Measurements from ENCODE around the gene CDKL5.
A peak's percentile ranks its signal among the peaks of the same experiment; 100 is the strongest.

Gene CDKL5

DNA sequence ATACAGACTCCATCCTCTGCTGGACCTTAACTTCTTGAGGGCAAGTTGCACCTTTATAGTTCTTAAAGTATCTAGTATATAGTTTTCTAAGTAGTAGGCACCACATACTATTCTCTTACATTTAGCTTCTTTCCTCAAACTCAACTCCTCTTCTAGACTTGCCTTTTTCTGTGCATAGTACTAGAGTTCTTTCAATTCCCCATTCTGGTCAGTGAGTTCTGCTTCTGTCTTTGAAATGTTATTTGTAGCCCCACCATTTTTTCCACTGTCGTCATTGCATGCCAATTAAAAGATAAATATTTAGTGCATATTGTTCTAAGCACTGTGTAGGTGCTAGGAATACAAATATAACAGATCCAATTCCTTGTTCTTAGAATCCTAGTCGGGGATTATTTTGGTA lies 31.6 kb downstream of the CDKL5 start:
- DNase-seq (ENCODE audit: low spot score) = no peak

DNA sequence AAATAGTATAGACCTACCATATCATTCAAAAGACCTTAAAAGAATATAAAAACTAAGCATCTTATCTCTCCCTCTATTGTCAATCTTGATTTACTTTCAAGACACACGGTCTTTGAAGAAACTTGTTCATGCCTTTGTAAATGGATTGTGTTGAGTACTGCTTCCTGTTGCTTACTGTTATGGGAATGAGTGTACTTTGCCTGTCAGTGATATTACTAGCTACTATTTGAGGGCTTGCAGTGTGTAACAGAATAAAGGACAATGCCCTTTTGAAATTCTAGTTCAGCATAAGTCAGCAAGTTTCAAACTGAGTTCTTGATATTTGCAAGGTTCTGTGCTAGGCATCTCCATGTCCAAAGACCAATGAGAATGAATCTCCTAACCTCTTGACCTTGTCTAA lies 36.0 kb downstream of the CDKL5 start:
- DNase-seq (ENCODE audit: low spot score) = no peak

DNA sequence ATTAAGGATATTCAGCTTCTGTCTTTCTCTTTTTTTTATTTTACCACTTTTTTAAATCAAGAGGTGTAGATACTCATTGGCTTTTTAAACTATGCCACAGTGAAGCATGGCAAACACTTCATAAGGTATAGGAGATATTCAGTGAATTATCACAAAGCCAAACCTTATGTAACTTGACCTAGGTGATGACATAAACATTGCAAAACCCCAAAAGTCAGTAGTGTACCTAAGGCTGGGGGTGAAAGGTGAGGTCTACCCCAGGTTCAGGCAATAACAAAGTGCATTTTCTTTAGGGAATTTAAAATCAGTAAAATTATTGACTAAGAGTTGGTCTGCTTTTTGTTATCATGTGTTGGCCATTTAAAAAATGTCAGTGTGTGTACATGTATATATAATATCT lies 39.1 kb downstream of the CDKL5 start:
- no peak for DNase-seq (ENCODE audit: low spot score)

DNA sequence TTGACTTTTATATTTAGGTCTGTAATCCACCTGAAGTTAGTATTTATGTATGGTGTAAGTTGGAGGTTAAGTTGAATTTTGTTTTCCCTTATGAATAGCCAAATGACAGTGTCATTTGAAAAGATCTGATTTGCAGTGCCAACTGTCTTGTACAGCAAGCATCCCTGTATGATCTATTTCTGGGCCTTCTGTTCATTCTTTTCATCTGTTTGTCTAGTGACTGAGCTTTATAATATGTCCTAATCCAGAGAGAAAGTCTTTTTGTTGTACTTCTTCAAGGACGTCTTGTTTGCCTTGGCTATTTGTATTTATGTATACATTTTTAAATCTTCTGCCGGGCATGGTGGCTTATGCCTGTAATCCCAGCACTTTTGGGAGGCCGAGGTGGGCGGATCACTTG lies 39.6 kb downstream of the CDKL5 start:
- no peak for DNase-seq (ENCODE audit: low spot score)

DNA sequence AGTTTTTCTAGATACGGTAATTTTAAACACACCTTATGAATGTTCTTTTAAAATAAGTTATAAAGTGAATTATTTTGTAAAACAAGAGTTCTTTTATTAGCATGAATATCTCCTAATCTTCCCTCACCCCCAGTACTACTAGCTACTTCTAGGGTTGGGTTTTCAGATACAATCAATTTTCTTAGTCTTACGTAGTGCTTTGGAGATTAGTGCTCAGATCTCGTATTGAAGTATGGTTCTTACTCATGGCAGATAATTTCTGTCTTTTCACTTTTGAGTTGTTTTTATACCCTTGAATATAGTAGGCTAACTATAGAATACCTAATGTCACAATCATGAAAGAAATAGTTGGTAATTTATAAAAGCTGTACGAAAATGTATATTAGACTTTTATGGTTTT lies 43.2 kb downstream of the CDKL5 start:
- DNase-seq (ENCODE audit: low spot score) = no peak

DNA sequence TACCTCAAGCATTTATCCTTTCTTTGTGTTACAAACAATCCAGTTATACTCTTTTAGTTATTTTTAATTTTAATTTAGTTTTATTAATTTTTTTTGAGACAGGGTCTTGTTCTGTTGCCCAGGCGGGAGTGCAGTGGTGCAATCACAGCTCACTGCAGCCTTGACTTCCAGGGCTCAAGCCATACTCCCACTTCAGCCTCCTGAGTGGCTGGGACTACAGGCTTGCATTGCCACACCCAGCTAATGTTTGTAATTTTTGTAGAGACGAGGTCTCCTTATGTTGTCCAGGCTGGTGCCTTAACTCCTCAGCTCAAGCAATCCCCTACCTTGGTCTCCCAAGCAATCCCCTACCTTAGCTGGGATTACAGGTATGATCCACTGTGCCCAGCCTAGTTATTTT lies 45.9 kb downstream of the CDKL5 start:
- DNase-seq (ENCODE audit: low spot score) = no peak

DNA sequence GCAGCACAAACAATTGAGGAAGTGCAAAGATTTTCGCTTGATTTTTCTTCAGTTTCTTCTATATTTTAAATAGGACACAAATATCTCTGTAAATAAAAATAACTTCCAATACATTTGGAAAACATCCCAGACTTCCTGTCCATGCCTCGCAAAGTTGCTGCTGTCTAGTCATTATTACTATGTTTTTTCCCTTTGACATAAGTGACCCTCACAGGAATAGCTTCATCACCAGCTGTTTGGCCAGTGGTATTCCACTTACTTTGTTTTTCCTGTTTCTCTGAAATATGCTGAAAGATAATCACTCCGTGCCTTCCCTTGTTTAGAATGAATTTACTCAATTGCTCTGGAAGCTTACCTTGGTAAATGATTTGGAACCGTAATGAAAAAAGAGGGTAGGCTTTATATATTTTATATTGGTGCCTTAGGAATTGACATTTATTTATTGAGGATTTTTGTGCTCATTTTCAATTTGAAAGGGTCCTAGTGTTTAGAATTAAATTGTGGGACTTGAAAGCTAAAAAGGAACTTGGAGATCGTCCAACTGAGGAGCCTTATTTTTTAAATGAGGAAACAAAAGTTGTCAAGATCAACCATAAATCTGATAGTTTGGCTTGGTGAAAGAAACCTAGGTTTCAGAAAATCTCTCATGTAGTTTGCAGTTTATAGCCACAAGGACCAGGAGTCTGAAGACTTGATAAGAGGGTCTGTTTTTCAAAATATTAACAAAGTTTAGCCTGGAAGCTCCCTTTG lies 65.6 kb downstream of the CDKL5 start:
- DNase-seq (ENCODE audit: low spot score) = no peak

DNA sequence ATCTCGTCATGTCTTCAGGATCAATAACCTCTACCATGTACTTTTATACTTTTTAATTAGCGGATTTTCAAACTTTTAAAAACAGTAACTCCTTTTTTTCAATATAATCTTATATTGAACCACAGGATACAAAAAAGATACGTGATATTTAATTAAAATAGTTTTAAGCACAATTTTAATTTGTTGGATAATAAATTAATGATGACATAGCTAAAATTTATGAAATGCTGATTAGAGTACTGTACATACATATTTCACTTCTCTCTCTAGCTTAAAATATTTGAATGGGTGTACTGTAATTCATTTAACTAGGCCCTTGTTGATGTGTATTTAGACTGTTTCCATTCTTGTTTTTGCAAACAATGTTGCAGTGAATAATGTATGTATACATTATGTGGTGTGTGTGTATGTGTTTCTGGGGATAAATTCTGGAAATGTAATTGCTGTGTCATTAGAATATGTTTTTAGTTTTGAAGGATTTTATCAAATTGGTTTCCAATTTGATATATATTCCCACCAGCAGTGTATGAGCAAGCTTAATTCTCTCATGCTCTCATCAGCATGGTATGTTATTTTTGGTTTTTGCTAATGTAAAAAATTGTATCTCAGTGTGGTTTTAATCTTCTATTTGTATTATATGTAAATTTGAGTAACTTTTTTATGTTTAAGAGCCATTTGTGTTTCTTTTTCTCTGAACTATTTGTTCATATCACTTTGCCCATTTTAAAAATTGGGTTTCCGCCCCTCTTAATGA lies 66.4 kb downstream of the CDKL5 start:
- DNase-seq (ENCODE audit: low spot score) = no peak

DNA sequence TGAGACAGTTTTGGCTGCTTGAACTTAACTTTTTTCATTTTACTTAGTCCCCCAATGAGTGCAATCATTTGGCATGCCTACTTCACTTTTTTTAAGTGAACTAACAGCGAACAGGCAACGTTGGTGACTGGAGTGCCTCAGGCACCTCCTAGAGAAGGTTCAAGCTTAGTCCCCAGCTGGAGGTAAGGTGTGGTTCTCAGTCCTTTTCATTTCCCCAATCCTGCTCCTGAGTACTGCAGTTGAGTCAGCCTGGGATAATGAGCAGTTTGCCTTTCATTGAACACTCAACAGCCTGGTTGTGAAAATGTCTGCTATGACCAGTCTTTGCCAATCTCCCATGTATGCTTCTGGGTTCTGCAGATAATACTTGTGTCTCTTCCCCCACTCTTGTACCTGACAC lies 109.5 kb downstream of the CDKL5 start:
- no peak for DNase-seq (ENCODE audit: low spot score)

DNA sequence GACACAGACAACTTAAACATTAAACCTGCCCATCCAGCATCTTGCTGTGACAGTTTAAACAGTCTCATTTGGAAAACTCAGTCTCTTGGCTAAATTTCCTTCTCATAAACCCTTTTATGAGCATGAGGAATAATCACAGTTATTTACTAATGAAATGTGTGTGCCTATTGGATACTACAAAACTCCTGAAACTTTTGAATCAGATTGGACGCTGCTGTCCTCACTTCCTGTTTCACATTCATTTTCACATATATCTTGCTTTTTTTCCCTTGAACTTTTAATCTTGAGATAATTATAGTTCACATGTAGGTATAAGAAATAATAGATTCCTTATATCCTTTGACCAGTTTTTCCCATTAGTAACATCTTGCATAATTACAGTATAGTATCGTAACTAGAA lies 111.7 kb downstream of the CDKL5 start:
- no peak for DNase-seq (ENCODE audit: low spot score)

DNA sequence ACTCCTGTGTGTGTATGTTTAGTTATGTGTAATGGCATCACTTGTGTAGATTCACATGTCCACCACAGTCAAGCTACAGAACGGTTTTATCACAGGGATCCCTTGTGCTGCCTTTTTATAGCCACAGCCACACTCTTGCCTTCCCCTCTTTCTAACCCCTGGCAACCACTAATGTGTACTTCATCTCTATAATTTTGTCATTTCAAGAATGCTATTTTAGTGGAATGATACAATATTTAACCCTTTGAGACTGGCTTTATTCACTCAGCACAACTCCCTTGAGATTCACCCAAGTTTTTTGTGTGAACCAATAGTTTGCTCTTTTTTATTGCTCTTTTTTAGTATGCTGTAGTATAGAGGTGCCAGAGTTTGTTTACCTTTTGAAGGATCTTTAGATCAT lies 112.1 kb downstream of the CDKL5 start:
- DNase-seq (ENCODE audit: low spot score) = no peak

DNA sequence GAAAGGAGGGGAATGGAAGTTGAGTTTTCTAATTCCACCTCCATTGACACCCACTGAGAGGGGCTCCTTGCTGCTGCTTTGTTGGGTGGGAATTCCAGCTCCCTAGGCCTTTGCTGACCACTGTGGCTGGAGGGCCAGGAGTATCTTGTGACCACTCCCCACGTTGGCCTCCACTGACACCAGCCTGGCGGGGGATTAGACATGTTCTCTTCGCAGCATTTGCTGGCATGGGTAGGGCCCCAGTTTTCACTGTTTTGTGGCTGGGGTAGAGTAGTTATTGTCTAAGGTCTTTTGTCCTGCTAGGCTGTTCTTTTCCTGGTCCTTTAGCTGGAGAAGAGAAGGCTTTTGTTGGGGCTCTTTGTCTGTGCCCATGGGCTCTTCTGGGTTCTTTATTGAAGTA lies 116.7 kb downstream of the CDKL5 start:
- DNase-seq (ENCODE audit: low spot score) = no peak

DNA sequence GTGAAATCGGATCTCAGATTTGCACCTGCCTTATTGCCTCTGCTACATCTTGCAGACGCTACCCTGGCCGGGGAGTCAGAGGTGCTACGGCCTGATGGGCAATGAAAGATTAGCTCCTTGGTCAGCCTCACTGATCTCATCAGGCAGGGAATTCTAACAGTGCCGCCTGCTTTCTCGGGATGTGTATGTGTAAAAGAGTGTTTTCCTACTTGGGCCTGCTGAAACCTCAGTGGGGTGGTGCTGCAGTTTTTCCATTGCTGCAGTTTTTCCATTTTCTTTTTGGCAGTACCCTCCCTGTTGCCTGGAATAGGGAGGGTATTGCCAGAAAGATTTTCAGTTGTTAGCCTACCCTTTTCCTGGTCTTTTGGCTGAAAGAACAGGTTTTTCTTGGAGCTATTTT lies 117.5 kb downstream of the CDKL5 start:
- DNase-seq (ENCODE audit: low spot score) = no peak

DNA sequence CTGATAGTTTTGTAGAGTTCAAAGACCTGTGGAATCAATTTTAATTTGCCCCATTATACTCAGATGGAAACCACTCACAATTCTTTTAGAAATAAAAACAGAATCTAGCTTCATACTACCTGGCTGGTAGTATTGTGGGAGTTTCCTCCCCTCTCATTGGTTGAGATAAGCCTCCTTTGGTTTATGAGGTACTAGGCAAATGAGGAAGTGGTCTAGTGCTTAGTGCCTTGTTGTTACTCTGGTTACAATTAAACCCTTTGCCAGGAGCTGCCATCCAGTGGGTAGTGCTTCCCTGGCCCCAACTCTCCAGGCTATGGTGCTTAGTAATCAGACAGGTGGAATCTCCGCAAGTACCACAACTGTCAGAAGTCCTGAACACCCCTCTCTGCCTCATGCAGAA lies 118.3 kb downstream of the CDKL5 start:
- no peak for DNase-seq (ENCODE audit: low spot score)

DNA sequence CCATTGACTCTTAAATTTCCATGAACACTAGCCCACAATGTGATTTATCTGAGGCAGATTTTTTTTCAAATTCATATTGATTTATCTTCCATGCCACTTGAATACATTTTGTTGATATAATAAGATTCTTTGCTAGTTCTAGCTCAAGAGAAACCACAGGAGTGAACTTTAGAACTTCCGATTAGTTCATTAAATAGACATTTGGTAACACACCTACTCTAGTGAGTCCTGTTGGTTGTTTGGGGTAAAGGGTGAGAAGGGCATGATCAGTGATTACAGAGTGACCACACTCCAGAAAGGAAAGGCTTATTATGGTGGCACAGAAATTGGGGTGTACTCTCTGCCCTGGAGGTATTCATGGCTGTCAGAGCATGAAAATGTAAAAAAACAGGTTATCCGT lies 120.4 kb downstream of the CDKL5 start:
- no peak for DNase-seq (ENCODE audit: low spot score)

DNA sequence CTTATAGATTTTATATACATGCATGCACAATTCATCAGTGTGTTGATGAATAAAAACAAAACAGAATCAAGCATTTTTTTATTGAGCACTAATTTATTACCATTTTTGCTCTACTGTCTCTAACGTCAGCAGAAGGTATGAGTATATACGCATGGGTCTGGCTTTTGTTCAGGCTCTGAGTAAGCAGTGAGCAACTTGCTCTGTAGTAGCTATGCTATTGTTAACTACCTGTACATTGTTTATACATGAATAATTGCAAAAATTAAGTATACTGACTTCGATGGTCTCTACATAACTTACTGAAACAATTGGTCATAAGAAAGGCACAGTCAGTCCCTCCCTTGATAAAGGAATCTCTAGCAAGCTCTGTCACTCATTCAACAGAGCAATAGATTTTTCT lies 123.6 kb downstream of the CDKL5 start:
- no peak for DNase-seq (ENCODE audit: low spot score)

DNA sequence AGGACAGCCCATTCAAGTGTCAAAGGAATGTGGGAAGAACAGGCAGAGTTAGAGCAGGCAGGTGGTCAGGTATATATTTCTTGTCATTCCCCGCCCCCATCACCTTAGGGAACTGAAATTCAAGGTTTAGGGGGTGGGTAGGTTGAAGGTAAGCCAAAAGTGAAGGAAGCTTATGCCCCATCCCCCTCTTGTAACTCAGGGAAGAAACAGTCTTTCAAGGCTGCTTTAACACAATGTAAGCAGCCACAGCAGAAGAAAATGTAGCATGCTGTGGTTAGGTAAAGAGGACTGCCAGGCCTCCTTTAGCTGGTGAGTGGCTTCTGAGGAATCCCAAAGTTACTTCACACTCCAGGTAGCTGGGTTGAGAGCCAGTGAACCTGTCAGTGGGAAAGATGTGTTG lies 124.2 kb downstream of the CDKL5 start:
- no peak for DNase-seq (ENCODE audit: low spot score)

DNA sequence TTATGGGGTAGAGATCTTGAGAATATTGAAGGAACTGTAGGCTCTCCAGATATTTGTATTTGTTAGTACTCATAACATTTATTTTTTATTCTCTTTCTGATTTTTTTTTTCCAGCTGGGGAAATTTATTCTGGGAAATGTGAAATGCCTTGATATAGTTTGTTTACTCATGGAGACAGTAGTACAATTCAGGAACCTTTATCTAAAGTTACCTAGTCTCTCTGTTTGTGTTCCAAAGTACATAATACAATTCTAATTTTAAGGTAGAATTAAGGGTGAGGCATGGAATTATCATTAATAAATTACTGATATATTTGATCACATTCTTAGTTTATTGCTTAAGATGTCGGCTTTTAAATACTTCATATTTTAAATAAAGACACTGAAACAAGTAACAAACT lies 132.5 kb downstream of the CDKL5 start:
- no peak for DNase-seq (ENCODE audit: low spot score)

DNA sequence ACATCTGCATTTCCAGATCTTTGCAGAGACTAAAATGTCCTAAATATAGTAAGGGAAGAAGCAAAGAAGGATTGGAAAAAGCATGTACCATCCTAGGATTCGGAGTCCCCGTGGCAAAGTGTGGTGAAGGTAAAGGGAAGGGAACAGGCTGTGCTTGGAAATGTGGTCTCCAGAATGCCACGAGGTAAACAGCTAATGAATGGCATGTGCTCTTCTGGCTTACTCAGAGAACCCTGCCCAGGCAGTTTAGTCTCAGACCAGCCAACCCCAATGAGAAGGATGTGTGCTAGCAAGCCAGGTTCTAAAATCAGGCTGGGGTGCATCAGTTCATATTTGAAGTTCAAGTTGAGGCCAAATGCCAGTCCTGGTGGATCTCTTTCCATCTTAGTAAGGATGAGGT lies 133.4 kb downstream of the CDKL5 start:
- no peak for DNase-seq (ENCODE audit: low spot score)

DNA sequence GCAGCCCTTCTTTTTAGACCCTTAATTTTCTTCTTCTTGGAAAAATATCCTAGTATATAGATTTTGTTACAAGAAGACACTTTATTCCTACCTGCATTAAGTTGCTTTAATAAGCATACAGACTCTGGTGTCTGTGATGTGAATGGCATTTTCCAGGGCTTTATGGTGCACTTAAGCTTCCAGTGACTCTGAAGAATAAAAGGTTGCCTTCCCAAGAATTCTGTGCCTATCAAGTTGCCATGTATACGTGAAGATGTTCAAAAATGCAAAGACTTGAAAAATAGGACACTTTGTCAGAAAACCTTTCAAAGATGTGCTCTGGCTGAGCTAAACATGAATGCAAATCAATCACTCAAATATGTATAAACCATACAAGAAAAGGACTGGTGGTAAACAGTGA lies 135.6 kb downstream of the CDKL5 start:
- no peak for DNase-seq (ENCODE audit: low spot score)

DNA sequence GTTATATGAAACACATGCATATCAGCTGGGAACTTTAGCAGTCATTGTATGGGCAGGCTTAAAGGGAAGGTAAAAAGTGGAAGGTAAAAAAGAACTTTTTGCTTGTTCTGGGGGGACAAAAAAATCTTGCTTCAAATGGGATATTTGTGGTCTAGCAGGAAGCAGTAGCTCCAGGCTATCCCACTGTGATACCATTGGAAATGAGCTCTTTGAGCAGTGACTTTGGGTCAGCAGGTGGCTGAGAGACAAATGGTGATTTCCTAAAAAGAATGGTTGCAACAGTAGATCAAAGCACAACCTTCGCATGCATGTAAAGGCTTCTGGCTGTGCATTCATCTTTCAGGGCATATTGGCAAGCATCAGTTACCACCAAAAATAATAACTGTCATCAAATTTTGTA lies 140.3 kb downstream of the CDKL5 start:
- DNase-seq (ENCODE audit: low spot score) = no peak

DNA sequence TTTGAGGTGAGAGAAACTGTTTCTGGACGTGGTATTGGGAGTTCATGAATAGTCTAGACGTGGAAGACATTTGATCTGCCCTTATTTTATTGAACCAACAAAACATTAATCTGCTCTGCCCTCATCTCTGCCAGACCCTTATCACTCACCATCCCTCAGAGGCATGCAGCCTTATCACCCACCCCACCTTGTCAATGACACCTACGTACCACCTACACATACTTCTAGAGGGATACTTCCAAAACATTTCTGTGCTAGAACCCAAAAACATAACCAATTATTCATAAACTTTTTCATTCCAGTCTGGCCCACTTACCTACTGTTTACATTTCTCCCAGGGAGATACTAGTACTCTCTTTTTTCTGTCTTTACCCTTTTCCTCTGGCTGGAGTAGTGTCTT lies 141.3 kb downstream of the CDKL5 start:
- DNase-seq (ENCODE audit: low spot score) = no peak

DNA sequence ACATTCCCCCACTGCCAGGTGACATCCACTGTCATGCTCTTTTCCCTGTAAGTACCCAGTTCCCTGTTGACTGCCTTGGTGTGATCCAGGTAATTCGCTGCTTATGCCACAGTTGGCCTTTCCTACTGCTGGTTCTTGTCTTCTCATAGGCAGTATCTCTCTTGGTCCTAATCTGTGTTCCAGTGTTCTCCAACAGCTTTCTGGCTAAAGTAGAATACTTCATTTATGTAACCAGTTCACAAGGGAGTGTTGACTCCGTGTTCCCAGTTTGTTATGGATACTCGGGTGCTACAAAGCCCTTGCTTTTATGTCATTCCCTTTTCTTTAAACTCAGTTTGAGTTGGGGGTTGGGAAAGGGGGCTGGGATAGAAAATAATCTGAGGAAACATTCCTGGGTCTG lies 148.1 kb downstream of the CDKL5 start:
- no peak for DNase-seq (ENCODE audit: low spot score)

DNA sequence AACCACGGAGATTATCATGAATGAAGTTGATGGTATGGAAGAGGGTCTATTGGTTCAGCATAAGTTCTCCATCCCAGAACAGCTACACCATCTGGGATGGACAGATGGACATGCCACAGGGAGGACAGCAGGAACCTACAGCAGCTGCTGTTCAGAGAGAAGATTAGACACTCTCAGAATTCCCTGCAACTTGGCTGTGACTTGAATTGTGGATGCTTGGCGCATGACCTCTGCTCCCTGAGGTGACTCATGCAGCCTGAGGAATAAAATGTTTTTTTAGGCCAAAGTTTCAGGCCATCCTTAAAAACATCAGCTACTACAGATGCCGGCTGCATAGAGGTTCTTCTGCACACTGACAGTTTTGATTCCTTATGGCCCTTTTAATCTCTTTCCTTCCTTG lies 149.2 kb downstream of the CDKL5 start:
- peak; percentile 38 for DNase-seq (ENCODE audit: low spot score)
